Effector CD8-positive, alpha-beta T cell (primary cell): ENCODE results near the gene GPC4.
"Not testable (repeated sequence)": the region's sequence is repeated elsewhere in the genome, so short reads cannot be mapped to it uniquely, and the experiment has no call there.

ENCODE experiments used
- DNase-seq: peaks from one replicate; lab custom pipeline; 2025; lab: John Stamatoyannopoulos, UW

GPC4 gene

GRCh38 chrX:133305348-133305747 lies 109.9 kb downstream of the GPC4 start:
- no peak for DNase-seq

- no peak for DNase-seq
These were observed 112.4 kb downstream of the GPC4 start for GRCh38 chrX:133302775-133303445.

GRCh38 chrX:133300591-133300990 lies 114.7 kb downstream of the GPC4 start:
- DNase-seq = no peak

GRCh38 chrX:133297284-133297683 lies 118.0 kb downstream of the GPC4 start:
- DNase-seq = no peak

GRCh38 chrX:133294126-133294525 lies 121.2 kb downstream of the GPC4 start:
- DNase-seq = no peak

GRCh38 chrX:133290076-133290475 lies 125.2 kb downstream of the GPC4 start:
- no peak for DNase-seq

GRCh38 chrX:133287860-133288259 lies 127.4 kb downstream of the GPC4 start:
- no peak for DNase-seq

- no peak for DNase-seq
These were observed 129.9 kb downstream of the GPC4 start for GRCh38 chrX:133285341-133285740.

- not testable (repeated sequence) for DNase-seq
These were observed 136.1 kb downstream of the GPC4 start for GRCh38 chrX:133279112-133279730.

- no peak for DNase-seq
These were observed 142.1 kb downstream of the GPC4 start for GRCh38 chrX:133273180-133273579.

- no peak for DNase-seq
These were observed 146.1 kb downstream of the GPC4 start for GRCh38 chrX:133269168-133269567.

- no peak for DNase-seq
These were observed 147.7 kb downstream of the GPC4 start for GRCh38 chrX:133267621-133268020.

- DNase-seq = no peak
These were observed 150.0 kb downstream of the GPC4 start for GRCh38 chrX:133265331-133265730.

GRCh38 chrX:133258481-133258880 lies 156.8 kb downstream of the GPC4 start:
- no peak for DNase-seq

- DNase-seq = no peak
These were observed 160.6 kb downstream of the GPC4 start for GRCh38 chrX:133254666-133255065.

- DNase-seq = no peak
These were observed 164.1 kb downstream of the GPC4 start for GRCh38 chrX:133251204-133251603.

GRCh38 chrX:133250184-133251100 lies 164.8 kb downstream of the GPC4 start:
- DNase-seq = no peak
